ENCODE data around the gene JSRP1. TPM values are rescaled to one million over a fixed set of nuclear protein-coding genes. Genes with fewer than 3 reads are reported as not detected.

JSRP1 gene
- total RNA-seq, 2 donors from 2014 or later = 0.73 TPM; not detected in 1

- no peak for DNase-seq (ENCODE audit: low spot score)
- H3K36me3 Mint-ChIP-seq = peaks cover 4% of the 10 kb centered on the region
- H3K27ac Mint-ChIP-seq = no peak overlapping the region
- no peaks in the 10 kb centered on the region for H3K27me3 Mint-ChIP-seq
- H3K9me3 Mint-ChIP-seq = no peaks in the 10 kb centered on the region
- H3K4me1 Mint-ChIP-seq (ENCODE audit: low read depth in 2 of 2) = peaks cover 6 to 12% of the 10 kb centered on the region in 2 donors
- ATAC-seq = no peak
- no peak overlapping the region for H3K4me3 Mint-ChIP-seq
Measured at GRCh38 chr19:2223391-2223790, 32.8 kb downstream of the JSRP1 start.

DNA sequence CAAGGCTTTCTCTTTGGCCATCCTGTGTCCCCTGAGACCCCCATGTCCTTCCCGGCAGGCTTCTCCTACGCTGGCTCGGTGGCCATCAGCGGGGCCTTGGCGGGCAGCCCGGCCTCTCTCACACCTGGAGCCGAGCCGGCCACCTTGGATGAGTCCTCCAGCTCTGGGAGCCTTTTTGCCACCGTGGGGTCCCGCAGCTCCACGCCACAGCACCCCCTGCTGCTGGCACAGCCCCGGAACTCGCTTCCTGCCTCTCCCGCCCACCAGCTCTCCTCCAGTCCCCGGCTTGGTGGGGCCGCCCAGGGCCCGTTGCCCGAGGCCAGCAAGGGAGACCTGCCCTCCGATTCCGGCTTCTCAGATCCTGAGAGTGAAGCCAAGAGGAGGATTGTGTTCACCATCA is 34.3 kb downstream of the JSRP1 start:
- Mint-ChIP-seq H3K9me3 (no peaks in the 10 kb centered on the region), H3K27ac (no peak overlapping the region), H3K36me3 (peaks cover 8% of the 10 kb centered on the region), H3K4me3 (no peak overlapping the region), H3K27me3 (no peaks in the 10 kb centered on the region), H3K4me1 (ENCODE audit: low read depth in 2 of 2) (peaks cover 6 to 15% of the 10 kb centered on the region in 2 donors)
- DNase-seq (ENCODE audit: low spot score) (no peak), ATAC-seq (no peak)

DNA sequence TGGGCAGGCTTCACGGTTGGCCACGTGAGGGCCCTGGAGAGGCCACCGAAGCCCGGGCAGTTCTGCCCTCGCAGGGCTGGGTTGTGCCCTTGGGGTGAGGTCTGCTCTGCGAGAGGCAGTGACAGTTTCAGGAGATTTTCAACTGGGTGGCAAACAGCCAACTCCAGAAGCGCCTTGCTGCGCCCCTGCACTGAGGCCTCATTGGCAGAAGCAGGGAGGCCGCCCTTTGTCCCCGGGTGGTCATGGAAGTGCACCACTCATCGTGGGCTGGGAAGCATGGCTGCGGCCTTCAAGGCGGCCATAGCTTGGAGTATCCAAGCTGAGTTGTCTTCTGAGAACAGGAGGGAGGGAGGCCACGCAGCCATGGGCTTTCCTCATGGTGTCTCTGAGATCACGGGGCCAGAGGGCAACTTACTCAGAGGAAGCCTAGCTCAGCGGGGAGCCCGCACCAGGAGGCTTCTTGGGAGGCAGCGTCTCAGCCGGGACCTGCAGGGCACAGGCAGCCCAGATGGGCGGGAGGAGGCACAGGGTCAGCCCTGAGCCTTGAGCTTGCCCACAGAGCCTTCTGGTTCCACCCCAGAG is 34.9 kb downstream of the JSRP1 start:
- no peak overlapping the region for H3K27ac Mint-ChIP-seq
- no peak overlapping the region for H3K4me3 Mint-ChIP-seq
- peaks cover 6 to 17% of the 10 kb centered on the region in 2 donors for H3K4me1 Mint-ChIP-seq (ENCODE audit: low read depth in 2 of 2)
- peaks cover 8% of the 10 kb centered on the region for H3K36me3 Mint-ChIP-seq
- no peaks in the 10 kb centered on the region for H3K27me3 Mint-ChIP-seq
- ATAC-seq (no peak), DNase-seq (ENCODE audit: low spot score) (no peak)
- no peaks in the 10 kb centered on the region for H3K9me3 Mint-ChIP-seq

- Mint-ChIP-seq H3K4me1 (ENCODE audit: low read depth in 2 of 2) (peaks cover 6 to 16% of the 10 kb centered on the region in 2 donors), H3K27ac (no peak overlapping the region), H3K36me3 (peaks cover 6% of the 10 kb centered on the region), H3K27me3 (no peaks in the 10 kb centered on the region), H3K9me3 (no peaks in the 10 kb centered on the region), H3K4me3 (no peak overlapping the region)
- no peak for ATAC-seq
- DNase-seq (ENCODE audit: low spot score) = no peak
Measured at GRCh38 chr19:2219726-2220125, 36.5 kb downstream of the JSRP1 start.

- Mint-ChIP-seq H3K9me3 (no peaks in the 10 kb centered on the region), H3K27me3 (no peaks in the 10 kb centered on the region), H3K27ac (no peak overlapping the region), H3K36me3 (peaks cover 4% of the 10 kb centered on the region), H3K4me1 (ENCODE audit: low read depth in 2 of 2) (peaks cover 0 to 7% of the 10 kb centered on the region in 2 donors), H3K4me3 (no peak overlapping the region)
- no peak for ATAC-seq
- DNase-seq (ENCODE audit: low spot score) = no peak
Measured at GRCh38 chr19:2217591-2217990, 38.6 kb downstream of the JSRP1 start.

DNA sequence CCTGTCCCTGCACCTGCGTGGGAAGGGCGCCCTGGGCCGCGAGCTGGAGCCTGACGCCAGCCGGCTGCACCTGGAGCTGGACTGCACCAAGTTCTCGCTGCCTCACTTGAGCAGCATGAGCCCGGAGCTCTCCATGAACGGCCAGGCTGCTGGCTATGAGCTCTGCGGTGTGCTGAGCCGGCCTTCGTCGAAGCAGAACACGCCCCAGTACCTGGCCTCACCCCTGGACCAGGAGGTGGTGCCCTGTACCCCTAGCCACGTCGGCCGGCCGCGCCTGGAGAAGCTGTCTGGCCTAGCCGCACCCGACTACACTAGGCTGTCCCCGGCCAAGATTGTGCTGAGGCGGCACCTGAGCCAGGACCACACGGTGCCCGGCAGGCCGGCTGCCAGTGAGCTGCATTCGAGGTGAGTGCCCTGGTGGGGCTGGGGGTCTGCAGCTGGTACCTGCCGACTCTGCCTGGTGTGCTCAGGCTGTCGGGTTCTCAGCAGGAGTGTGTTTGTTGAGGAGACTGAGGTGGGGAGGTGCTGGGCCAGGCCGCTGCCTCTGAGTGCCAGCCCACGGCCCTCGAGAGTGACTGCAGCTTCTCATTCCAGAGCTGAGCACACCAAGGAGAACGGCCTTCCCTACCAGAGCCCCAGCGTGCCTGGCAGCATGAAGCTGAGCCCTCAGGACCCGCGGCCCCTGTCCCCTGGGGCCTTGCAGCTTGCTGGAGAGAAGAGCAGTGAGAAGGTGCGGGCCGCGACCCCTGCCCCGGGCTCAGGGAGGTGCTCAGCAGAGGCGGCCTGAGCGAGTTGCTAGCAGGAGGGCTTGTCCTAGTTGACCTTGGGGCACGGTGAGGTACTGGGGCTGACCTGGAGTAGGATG is 39.6 kb downstream of the JSRP1 start:
- Mint-ChIP-seq H3K27ac (no peak overlapping the region), H3K4me3 (no peak overlapping the region), H3K9me3 (no peaks in the 10 kb centered on the region), H3K4me1 (ENCODE audit: low read depth in 2 of 2) (peaks cover 0 to 5% of the 10 kb centered on the region in 2 donors), H3K36me3 (peaks cover 4% of the 10 kb centered on the region), H3K27me3 (no peaks in the 10 kb centered on the region)
- no peak for DNase-seq (ENCODE audit: low spot score)
- ATAC-seq = no peak

GRCh38 chr19:2215281-2215751 is 40.9 kb downstream of the JSRP1 start:
- ATAC-seq = no peak
- no peak for DNase-seq (ENCODE audit: low spot score)
- Mint-ChIP-seq H3K4me1 (ENCODE audit: low read depth in 2 of 2) (peaks cover 0 to 5% of the 10 kb centered on the region in 2 donors), H3K4me3 (no peak overlapping the region), H3K9me3 (no peaks in the 10 kb centered on the region), H3K36me3 (peaks cover 4% of the 10 kb centered on the region), H3K27me3 (no peaks in the 10 kb centered on the region), H3K27ac (no peak overlapping the region)

- H3K36me3 Mint-ChIP-seq = peaks cover 4% of the 10 kb centered on the region
- no peak overlapping the region for H3K27ac Mint-ChIP-seq
- ATAC-seq (no peak), DNase-seq (ENCODE audit: low spot score) (no peak)
- peaks cover 0 to 5% of the 10 kb centered on the region in 2 donors for H3K4me1 Mint-ChIP-seq (ENCODE audit: low read depth in 2 of 2)
- no peaks in the 10 kb centered on the region for H3K9me3 Mint-ChIP-seq
- no peaks in the 10 kb centered on the region for H3K27me3 Mint-ChIP-seq
- no peak overlapping the region for H3K4me3 Mint-ChIP-seq
Measured at GRCh38 chr19:2214251-2214650, 42.0 kb downstream of the JSRP1 start.

DNA sequence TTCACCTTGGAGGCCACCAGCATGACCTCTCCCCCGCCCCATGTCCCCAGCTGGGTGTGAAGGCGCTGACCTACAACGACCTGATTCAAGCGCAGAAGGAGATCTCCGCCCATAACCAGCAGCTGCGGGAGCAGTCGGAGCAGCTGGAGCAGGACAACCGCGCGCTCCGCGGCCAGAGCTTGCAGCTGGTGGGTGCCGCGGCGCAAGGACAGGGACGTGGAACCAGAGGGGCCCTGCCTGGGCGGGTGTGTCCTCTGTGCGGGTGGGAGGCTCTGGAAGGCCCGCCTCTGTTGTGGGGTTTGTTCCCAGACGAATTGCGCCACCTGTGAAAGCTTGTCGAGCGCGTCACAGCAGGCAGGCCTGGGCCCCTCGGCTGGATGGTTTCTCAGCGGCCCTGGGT is 42.4 kb downstream of the JSRP1 start:
- DNase-seq (ENCODE audit: low spot score) (no peak), ATAC-seq (no peak)
- H3K9me3 Mint-ChIP-seq = no peaks in the 10 kb centered on the region
- peaks cover 0 to 8% of the 10 kb centered on the region in 2 donors for H3K4me1 Mint-ChIP-seq (ENCODE audit: low read depth in 2 of 2)
- H3K27me3 Mint-ChIP-seq = no peaks in the 10 kb centered on the region
- H3K4me3 Mint-ChIP-seq = no peak overlapping the region
- peaks cover 4% of the 10 kb centered on the region for H3K36me3 Mint-ChIP-seq
- no peak overlapping the region for H3K27ac Mint-ChIP-seq

DNA sequence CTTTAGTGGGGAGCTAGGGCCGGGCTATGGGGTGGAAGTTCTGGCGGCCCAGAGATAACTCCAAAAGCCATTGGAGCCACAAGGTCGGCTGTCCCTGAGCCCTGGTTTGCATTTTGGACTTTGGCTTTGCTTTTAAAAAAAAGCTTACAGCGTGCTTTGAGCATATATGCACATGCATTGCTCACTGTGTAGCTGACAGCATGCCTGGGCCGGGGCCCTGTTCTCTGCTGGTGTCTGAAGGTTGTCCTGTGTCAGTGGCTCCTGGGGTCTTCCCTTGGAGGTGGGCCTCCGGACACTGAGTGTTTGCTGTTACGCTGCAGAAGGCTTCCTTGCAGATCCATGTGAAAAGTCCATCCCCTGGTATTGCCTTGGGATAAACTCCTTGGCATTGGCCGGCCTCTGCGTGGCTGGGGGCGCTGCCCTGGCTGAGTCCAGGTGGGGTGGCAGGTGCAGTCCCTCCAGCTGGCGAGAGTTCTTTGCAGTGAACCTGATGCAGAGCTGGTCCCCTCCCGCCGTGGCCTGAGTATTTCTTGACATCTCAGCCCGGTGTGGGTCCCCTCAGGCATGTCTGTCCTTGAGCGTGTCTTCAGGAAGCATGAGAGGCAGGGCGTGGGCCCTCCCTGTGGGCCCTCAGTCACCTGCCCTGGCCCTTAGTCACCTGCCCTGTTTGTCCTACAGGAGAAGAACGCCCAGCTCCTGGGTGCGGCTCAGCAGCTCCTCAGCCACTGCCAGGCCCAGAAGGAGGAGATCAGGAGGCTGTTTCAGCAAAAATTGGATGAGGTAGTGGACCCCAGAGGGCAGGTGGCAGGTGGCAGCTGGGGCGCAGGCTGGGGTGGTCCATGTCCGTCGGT is 43.1 kb downstream of the JSRP1 start:
- no peak for ATAC-seq
- no peak overlapping the region for H3K27ac Mint-ChIP-seq

DNA sequence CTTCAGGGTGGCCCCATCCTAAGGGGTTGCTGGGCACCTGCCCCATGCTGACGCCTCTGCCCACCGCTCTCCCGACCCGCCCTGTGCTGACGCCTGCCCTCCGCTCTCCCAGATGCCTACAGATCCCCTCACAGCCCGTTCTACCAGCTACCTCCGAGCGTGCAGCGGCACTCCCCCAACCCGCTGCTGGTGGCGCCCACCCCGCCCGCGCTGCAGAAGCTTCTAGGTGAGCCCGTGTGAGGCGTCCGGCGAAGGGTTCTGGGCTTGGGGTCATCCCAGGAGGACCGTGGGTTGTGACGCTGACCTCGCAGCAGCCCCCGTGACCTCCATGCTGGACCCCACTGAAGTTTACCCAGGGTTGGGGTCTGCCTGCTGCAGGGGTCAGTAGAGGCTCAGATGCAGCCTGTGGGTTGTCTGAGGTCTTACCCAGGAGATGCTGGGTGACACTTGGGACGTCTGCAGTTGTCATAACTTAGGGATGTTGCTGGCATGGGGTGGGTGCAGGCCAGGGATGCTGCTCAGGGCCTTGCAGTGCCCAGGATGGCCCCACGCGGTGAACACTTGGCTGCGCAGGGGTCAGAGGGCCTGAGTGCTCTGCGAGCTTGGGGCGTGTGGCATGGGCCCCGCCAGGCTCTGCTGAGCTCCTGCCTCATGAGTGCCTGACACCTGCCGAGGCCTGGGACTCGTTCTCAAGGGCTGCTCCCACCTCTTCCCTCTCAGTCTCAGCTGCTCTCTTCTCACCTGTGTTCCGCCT is 45.1 kb downstream of the JSRP1 start:
- Mint-ChIP-seq H3K36me3 (no peaks in the 10 kb centered on the region), H3K4me3 (no peak overlapping the region), H3K9me3 (no peaks in the 10 kb centered on the region), H3K27me3 (no peaks in the 10 kb centered on the region), H3K4me1 (ENCODE audit: low read depth in 2 of 2) (peaks cover 0 to 7% of the 10 kb centered on the region in 2 donors), H3K27ac (no peak overlapping the region)
- DNase-seq (ENCODE audit: low spot score) (no peak), ATAC-seq (no peak)

More for the DNA sequence above, 43.1 kb downstream of the JSRP1 start:
- DNase-seq (ENCODE audit: low spot score) = no peak
- peaks cover 4% of the 10 kb centered on the region for H3K36me3 Mint-ChIP-seq
- H3K9me3 Mint-ChIP-seq = no peaks in the 10 kb centered on the region
- peaks cover 0 to 8% of the 10 kb centered on the region in 2 donors for H3K4me1 Mint-ChIP-seq (ENCODE audit: low read depth in 2 of 2)
- no peaks in the 10 kb centered on the region for H3K27me3 Mint-ChIP-seq
- no peak overlapping the region for H3K4me3 Mint-ChIP-seq

DNA sequence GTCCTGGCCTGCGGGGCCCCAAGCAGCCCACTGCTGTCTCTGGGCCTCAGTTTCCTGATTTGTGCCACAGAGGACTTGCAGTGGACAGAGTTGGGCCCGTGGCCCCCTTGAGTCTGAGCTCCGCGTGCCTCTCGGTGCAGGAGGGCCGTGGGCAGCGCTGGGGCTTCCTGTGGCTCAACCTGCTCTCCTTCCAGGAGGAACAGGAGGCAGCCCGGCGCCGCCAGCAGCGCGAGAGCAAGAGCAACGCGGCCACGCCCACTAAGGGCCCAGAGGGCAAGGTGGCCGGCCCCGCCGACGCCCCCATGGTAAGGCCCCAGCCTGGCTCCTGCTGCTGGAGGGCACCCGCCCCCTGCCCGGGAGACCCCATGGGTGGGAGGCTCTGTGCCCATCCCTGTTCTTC is 46.0 kb downstream of the JSRP1 start:
- peaks cover 0 to 7% of the 10 kb centered on the region in 2 donors for H3K4me1 Mint-ChIP-seq (ENCODE audit: low read depth in 2 of 2)
- ATAC-seq = no peak
- no peaks in the 10 kb centered on the region for H3K27me3 Mint-ChIP-seq
- H3K9me3 Mint-ChIP-seq = no peaks in the 10 kb centered on the region
- DNase-seq (ENCODE audit: low spot score) = no peak
- no peaks in the 10 kb centered on the region for H3K36me3 Mint-ChIP-seq
- no peak overlapping the region for H3K27ac Mint-ChIP-seq
- H3K4me3 Mint-ChIP-seq = no peak overlapping the region

DNA sequence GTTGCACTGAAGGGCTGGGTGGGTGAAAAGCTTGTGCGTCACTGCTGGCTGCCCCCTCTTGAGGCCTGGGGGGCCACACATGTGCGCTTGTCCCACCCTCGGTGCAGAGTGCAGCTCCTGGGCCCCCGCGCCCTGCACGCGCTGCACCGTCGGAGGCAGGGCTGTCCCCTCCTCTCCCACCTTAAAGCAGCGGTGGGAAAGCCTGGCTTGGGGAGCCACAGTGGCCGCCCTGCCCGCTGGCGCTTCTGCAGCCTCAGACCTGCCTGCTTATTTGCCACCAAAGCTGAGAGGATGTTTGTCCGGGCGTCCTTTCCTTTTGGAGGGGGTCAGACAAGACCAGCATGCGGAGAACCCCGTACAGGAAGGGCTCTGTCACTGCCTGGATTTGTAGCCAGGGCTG is 46.8 kb downstream of the JSRP1 start:
- ATAC-seq (no peak), DNase-seq (ENCODE audit: low spot score) (no peak)
- H3K4me3 Mint-ChIP-seq = no peak overlapping the region
- no peak overlapping the region for H3K27ac Mint-ChIP-seq
- no peaks in the 10 kb centered on the region for H3K36me3 Mint-ChIP-seq
- no peaks in the 10 kb centered on the region for H3K27me3 Mint-ChIP-seq
- H3K4me1 Mint-ChIP-seq (ENCODE audit: low read depth in 2 of 2) = peaks cover 0 to 7% of the 10 kb centered on the region in 2 donors
- H3K9me3 Mint-ChIP-seq = no peaks in the 10 kb centered on the region
